SK-N-MC (cell line): ENCODE data around the gene ODC1.

Source experiments
- DNase-seq: peaks from one replicate; pipeline ENCODE4 v3.0.0-alpha.2; 2011; ENCODE audit warnings: low read depth, low spot score
- H3K27ac ChIP-seq: fragments of 200-600 bp; sonication (generic); 2 replicates; pipeline ENCODE4 v1.5.1; 2016; ENCODE audit warnings: mixed run types
- H3K36me3 ChIP-seq: fragments of 200-600 bp; sonication (generic); 2 replicates; pipeline ENCODE4 v1.6.1; 2017; ENCODE audit warnings: antibody characterized with exemption, low read length, mixed read lengths; ENCODE audit not compliant: insufficient read depth
- H3K4me3 ChIP-seq: fragments of 200-600 bp; sonication (generic); 2 replicates; pipeline ENCODE4 v1.5.1; 2016
- H3K9ac ChIP-seq: fragments of 200-600 bp; sonication (generic); 2 replicates; pipeline ENCODE4 v1.8.0; 2017; ENCODE audit warnings: mixed run types, mixed read lengths; ENCODE audit not compliant: insufficient read length
- H3K9me3 ChIP-seq: fragments of 200-600 bp; sonication (generic); 2 replicates; pipeline ENCODE4 v1.6.1; 2017; ENCODE audit warnings: low read depth, mild to moderate bottlenecking, antibody characterized with exemption, low read length, moderate library complexity, mixed read lengths
- EZH2 ChIP-seq: fragments of 200-600 bp; sonication (generic); IDR thresholded peaks from one replicate; pipeline ENCODE4 v1.6.1; 2017; ENCODE audit warnings: antibody characterized with exemption
- FOXP2 ChIP-seq: optimal IDR thresholded peaks from 2 replicates; pipeline ENCODE3; 2011; ENCODE audit warnings: mild to moderate bottlenecking, moderate library complexity; ENCODE audit not compliant: insufficient read depth; ENCODE audit errors: extremely low read length, control extremely low read depth
- POLR2AphosphoS5 ChIP-seq: IDR thresholded peaks from 2 replicates; pipeline ENCODE4 v1.6.1; 2012; ENCODE audit warnings: mild to moderate bottlenecking, low read depth, low read length, borderline replicate concordance

The ODC1 gene

DNA sequence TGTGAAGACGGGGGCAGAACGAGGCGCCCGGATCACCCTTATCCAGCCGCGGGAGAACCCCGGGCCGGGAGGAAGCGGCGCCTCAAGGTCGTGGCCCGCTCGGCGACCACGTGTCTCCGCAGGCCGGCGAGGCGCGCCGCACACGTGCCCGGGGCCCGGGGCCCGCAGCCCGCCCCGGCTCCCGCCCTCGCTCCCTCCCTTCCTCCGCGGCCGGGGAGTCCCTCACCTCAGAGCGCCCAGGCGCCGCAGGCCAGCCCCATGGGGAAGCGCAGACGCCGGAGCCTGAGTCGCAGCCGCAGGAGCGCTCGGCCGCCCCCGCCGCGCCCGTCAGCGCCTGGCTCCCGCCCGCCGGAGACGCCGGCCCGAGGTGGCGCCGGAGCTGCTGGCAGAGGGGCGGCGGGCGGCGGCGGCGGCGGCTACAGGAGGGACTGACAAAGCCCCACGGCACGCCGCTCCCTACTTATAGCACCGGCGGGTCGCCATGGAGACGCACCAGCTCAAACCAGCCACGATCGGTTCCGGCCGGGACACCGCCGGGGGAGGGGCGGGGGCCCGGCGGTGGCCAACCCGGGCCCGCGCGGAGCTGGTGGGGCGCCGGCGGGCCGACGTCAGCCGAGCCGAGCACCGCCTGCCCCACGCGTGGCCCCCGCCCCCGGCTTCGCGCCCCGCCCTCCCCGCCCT lies at the start of gene ODC1:
TSS of gene ODC1 (minus strand) at position 433 of the 681 bp plus-strand sequence. CDS start 3,295 bp downstream, outside the sequence.
- H3K27ac ChIP-seq = peak within 1 kb of the TSS; percentile 79
- peak; percentile 35 for DNase-seq
- TF ChIP-seq EZH2 (no peak), FOXP2 (no peak), POLR2AphosphoS5 (no peak; the same call in 1 of the 2 replicates)

DNA sequence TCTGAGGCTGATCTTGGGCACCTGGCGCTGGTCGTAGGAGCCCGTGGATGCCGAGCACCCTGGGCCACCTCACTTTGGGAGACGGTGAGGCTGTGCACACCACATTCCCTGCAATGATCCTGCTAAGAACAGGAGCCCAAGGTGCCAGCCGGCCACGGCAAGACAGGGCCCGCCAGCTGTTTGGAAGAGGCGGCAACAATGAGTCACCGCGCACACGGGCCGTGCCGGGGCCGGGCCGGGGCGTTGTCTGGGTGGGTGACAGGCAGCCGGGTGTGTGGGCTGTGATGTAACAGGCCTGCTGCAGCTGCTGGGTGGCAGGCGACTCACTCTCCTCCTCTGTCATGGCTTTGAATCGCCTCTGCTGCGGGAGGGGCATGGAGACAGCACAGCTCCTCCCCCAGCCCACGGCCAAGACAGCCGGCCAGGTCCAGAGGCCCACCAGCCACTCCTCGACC lies 49.7 kb upstream of the ODC1 start:
- TF ChIP-seq POLR2AphosphoS5 (no peak), FOXP2 (no peak), EZH2 (no peak)
- no peak for DNase-seq
- Histone ChIP-seq H3K4me3 (no peak overlapping the region), H3K27ac (no peak overlapping the region), H3K9ac (no peak overlapping the region), H3K9me3 (no peaks in the 10 kb centered on the region), H3K36me3 (no peaks in the 10 kb centered on the region)

More for the DNA sequence above, at the start of gene ODC1:
- no peaks in the 10 kb centered on the region for H3K9me3 ChIP-seq
- H3K9ac ChIP-seq = peak within 1 kb of the TSS; percentile 96
- H3K36me3 ChIP-seq = peaks cover 23% of the 10 kb centered on the region
- H3K4me3 ChIP-seq = peak within 1 kb of the TSS; percentile 96

DNA sequence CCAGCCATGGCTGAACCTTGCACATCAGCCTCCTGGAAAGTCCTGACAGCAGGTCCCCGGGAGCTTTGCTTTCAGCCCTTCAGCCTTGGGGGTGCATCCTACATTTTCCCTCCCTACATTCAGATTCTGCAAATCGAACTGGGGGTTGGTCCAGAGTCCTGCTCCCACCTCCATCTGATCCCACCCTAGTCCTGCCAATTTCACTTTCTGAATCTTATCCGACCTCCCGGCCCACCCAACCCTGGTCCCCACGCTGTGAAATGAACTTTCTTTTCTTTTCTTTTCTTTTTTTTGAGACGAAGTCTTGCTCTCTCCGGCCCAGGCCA lies 47.8 kb upstream of the ODC1 start:
- no peaks in the 10 kb centered on the region for H3K36me3 ChIP-seq
- H3K27ac ChIP-seq = no peak overlapping the region
- H3K9me3 ChIP-seq = no peaks in the 10 kb centered on the region
- TF ChIP-seq EZH2 (no peak), FOXP2 (no peak), POLR2AphosphoS5 (no peak)
- no peak overlapping the region for H3K4me3 ChIP-seq
- DNase-seq = no peak
- H3K9ac ChIP-seq = no peak overlapping the region

DNA sequence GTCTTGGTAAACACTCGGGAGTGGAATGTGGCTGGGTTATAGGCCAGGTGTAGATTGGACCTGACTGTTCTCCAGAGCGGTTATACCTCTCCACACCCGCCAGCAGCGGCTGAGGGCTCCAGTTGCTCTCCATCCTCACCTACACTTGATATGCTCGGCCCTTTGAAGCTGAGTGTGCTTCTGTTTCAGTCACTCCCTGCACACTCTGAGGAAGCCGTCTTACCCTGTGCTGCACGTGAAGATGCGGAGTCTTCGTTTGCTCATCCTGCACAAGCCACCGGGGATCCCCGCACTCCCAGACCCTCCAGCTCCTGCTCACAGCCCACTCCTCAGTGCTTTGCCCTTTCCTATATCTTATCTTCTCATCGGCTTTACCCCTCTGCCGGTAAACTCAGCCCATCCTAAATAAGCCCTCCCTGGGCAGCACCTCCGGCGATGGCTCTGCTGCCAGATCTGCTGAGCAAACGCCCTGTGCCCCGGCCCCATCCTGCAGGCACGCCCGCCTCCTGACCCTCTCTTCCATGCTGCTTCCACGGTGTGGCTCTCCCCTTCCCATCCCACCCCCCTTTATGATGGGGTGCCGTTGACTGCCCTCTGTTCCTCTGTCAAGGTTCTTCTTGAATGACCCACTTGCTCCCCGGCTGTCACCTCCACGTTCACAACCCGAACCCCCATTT lies 47.3 kb upstream of the ODC1 start:
- no peak overlapping the region for H3K4me3 ChIP-seq
- TF ChIP-seq FOXP2 = no peak
- TF ChIP-seq POLR2AphosphoS5 = no peak
- TF ChIP-seq EZH2 = no peak
- no peaks in the 10 kb centered on the region for H3K36me3 ChIP-seq
- no peaks in the 10 kb centered on the region for H3K9me3 ChIP-seq
- no peak for DNase-seq
- no peak overlapping the region for H3K27ac ChIP-seq
- no peak overlapping the region for H3K9ac ChIP-seq

GRCh38 chr2:10494351-10495066 lies 46.4 kb upstream of the ODC1 start:
- no peak for TF ChIP-seq POLR2AphosphoS5
- no peak for TF ChIP-seq FOXP2
- TF ChIP-seq EZH2 = no peak
- no peak for DNase-seq
- no peak overlapping the region for H3K27ac ChIP-seq
- no peak overlapping the region for H3K9ac ChIP-seq
- H3K9me3 ChIP-seq = no peaks in the 10 kb centered on the region
- no peaks in the 10 kb centered on the region for H3K36me3 ChIP-seq
- no peak overlapping the region for H3K4me3 ChIP-seq

- Histone ChIP-seq H3K9ac (no peak overlapping the region), H3K4me3 (no peak overlapping the region), H3K36me3 (no peaks in the 10 kb centered on the region), H3K27ac (no peak overlapping the region), H3K9me3 (no peaks in the 10 kb centered on the region)
- no peak for DNase-seq
- no peak for TF ChIP-seq EZH2
- TF ChIP-seq POLR2AphosphoS5 = no peak
- no peak for TF ChIP-seq FOXP2
Measured at GRCh38 chr2:10493634-10494281, 45.6 kb upstream of the ODC1 start.

DNA sequence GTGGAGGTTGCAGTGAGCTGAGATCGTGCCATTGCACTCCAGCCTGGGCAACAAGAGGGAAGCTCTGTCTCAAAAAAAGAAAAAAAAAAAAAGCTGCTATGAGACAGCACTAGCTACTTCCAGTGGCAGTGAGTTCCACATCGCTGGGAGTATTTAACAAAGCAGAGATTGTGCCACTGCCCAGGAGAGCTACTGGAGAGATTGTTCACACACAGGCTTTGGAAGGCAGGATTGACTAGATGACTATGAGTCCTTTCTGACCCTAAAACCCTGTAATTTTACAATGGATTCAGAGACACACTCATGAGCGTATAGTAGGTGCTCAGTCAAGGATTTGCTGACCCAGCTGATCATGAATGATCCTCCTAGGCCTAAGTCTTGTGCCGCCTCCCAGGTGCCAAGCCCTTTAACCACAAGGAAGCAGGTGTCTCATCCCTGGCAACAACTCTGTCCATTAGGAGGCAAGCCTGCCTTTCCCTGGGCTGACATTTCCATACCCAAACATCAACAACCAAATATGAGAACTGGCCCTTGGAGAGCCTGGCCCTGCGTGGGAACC lies 45.0 kb upstream of the ODC1 start:
- H3K4me3 ChIP-seq = no peak overlapping the region
- TF ChIP-seq POLR2AphosphoS5 (no peak), FOXP2 (no peak), EZH2 (no peak)
- DNase-seq = no peak
- H3K9ac ChIP-seq = no peak overlapping the region
- H3K9me3 ChIP-seq = no peaks in the 10 kb centered on the region
- no peaks in the 10 kb centered on the region for H3K36me3 ChIP-seq
- H3K27ac ChIP-seq = no peak overlapping the region
